ENCODE measurements around the gene MED12L.

GRCh38 chr3:151314593-151314992 is 229.1 kb downstream of the MED12L start:
- TF ChIP-seq SP1 (IDR thresholded peaks at IDR 0.05; ENCODE audit: low read depth) (no peak), CTCF (IDR thresholded peaks at IDR 0.05 in 2 of 3, conservative IDR thresholded peaks at IDR 0.05 in 1 of 3; ENCODE audit: borderline replicate concordance in 1 of 3, insufficient read depth in 1 of 3, low read depth in 2 of 3, low read length in 2 of 3) (no peak), POLR2A (IDR thresholded peaks at IDR 0.05; ENCODE audit: borderline replicate concordance, extremely low read depth, insufficient read depth, insufficient read length) (no peak), POLR2AphosphoS5 (IDR thresholded peaks at IDR 0.05; ENCODE audit: low read depth, low read length) (no peak), EZH2 (IDR thresholded peaks at IDR 0.05) (no peak), EZH2phosphoT487 (IDR thresholded peaks at IDR 0.05; ENCODE audit: borderline replicate concordance) (no peak), SRF (IDR thresholded peaks at IDR 0.05; ENCODE audit: low read depth) (no peak), SIN3A (IDR thresholded peaks at IDR 0.05; ENCODE audit: low read depth) (no peak), JUND (IDR thresholded peaks at IDR 0.05) (no peak), CEBPB (IDR thresholded peaks at IDR 0.05; ENCODE audit: low read depth) (no peak), ZFX (IDR thresholded peaks at IDR 0.05) (no peak), ELF1 (IDR thresholded peaks at IDR 0.05; ENCODE audit: borderline replicate concordance, low read depth) (no peak)
- TF ChIP-seq, protein P1, sequence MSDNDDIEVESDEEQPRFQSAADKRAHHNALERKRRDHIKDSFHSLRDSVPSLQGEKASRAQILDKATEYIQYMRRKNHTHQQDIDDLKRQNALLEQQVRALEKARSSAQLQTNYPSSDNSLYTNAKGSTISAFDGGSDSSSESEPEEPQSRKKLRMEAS (IDR thresholded peaks at IDR 0.05), result no peak
- TF ChIP-seq, protein P2, sequence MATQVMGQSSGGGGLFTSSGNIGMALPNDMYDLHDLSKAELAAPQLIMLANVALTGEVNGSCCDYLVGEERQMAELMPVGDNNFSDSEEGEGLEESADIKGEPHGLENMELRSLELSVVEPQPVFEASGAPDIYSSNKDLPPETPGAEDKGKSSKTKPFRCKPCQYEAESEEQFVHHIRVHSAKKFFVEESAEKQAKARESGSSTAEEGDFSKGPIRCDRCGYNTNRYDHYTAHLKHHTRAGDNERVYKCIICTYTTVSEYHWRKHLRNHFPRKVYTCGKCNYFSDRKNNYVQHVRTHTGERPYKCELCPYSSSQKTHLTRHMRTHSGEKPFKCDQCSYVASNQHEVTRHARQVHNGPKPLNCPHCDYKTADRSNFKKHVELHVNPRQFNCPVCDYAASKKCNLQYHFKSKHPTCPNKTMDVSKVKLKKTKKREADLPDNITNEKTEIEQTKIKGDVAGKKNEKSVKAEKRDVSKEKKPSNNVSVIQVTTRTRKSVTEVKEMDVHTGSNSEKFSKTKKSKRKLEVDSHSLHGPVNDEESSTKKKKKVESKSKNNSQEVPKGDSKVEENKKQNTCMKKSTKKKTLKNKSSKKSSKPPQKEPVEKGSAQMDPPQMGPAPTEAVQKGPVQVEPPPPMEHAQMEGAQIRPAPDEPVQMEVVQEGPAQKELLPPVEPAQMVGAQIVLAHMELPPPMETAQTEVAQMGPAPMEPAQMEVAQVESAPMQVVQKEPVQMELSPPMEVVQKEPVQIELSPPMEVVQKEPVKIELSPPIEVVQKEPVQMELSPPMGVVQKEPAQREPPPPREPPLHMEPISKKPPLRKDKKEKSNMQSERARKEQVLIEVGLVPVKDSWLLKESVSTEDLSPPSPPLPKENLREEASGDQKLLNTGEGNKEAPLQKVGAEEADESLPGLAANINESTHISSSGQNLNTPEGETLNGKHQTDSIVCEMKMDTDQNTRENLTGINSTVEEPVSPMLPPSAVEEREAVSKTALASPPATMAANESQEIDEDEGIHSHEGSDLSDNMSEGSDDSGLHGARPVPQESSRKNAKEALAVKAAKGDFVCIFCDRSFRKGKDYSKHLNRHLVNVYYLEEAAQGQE (IDR thresholded peaks at IDR 0.05; ENCODE audit: low read depth), result no peak
